GM12891 (cell line): ENCODE data around the gene RASAL1.

Experiments
- POLR2A ChIP-seq: IDR thresholded peaks from 2 replicates; pipeline ENCODE4 v1.6.1; 2011; ENCODE audit warnings: low read depth, low read length, control low read depth
- POLR2AphosphoS5 ChIP-seq: IDR thresholded peaks from 2 replicates; pipeline ENCODE4 v1.6.1; 2011; ENCODE audit warnings: low read depth, low read length, control low read depth
- TAF1 ChIP-seq: IDR thresholded peaks from 2 replicates; pipeline ENCODE4 v1.6.1; 2011; ENCODE audit warnings: low read depth, low read length, control low read depth

- TF ChIP-seq POLR2A: no peak
- no peak for TF ChIP-seq TAF1
- TF ChIP-seq POLR2AphosphoS5: no peak
Measured at GRCh38 chr12:113142886-113143332, 7.3 kb upstream of the RASAL1 start.
